ENCODE measurements around the gene UNKL. TPM values are rescaled to one million over a fixed set of nuclear protein-coding genes. Genes with fewer than 3 reads are reported as not detected.

Gene UNKL
- total RNA-seq, 1 experiment from 2014 or later: 32.0 TPM

- peak overlapping the region; percentile 53 for H3K18ac ChIP-seq (ENCODE audit: insufficient read length, low read depth, low read length)
- no peak overlapping the region for H3T11ph ChIP-seq (ENCODE audit: low read length)
- no peak overlapping the region for H2BK5ac ChIP-seq (ENCODE audit: insufficient read length, low read length)
- H3K4ac ChIP-seq (ENCODE audit: low read depth, low read length): no peak overlapping the region; the same call in 1 of the 2 replicates
- H3K79me1 ChIP-seq (ENCODE audit: insufficient read depth, low read depth, low read length, poor library complexity, severe bottlenecking): no peaks in the 10 kb centered on the region
- H4K5ac ChIP-seq (ENCODE audit: insufficient read length, low read depth, low read length): no peak overlapping the region
- Mint-ChIP-seq H3K9me3 (no peaks in the 10 kb centered on the region), H3K4me3 (peak overlapping the region; percentile 54 to 84; a peak in 4 of 5 replicates), H3K27me3 (ENCODE audit: low read depth) (peaks cover 33% of the 10 kb centered on the region), H3K27ac (peak overlapping the region in 2 of 3 experiments; percentile 44 to 95; a peak in 2 of 7 replicates), H3K36me3 (ENCODE audit: insufficient read depth in 1 of 3, low read depth in 3 of 3) (no peaks in the 10 kb centered on the region), H3K4me1 (peaks cover 12 to 22% of the 10 kb centered on the region in 2 experiments)
- H3K23ac ChIP-seq (ENCODE audit: insufficient read length, low read depth, low read length): no peak overlapping the region
- H4K20me1 ChIP-seq (ENCODE audit: control insufficient read depth, insufficient read depth, insufficient read length): no peaks in the 10 kb centered on the region
- H2AFZ ChIP-seq (ENCODE audit: low read length): no peak overlapping the region
- no peak overlapping the region; the same call in 1 of the 2 replicates for H2BK15ac ChIP-seq (ENCODE audit: low read depth, low read length)
- peak overlapping the region; percentile 7 for H4K91ac ChIP-seq (ENCODE audit: insufficient read length, low read depth, low read length)
- H2BK120ac ChIP-seq (ENCODE audit: low read depth, low read length, poor library complexity, severe bottlenecking): no peak overlapping the region
- TF ChIP-seq CTCF (conservative IDR thresholded peaks at IDR 0.05): no peak
- no peak overlapping the region for H3K9ac ChIP-seq (ENCODE audit: extremely low read depth, insufficient read length, low read length)
- H3K9me3 ChIP-seq (ENCODE audit: control insufficient read depth, low read depth, low read length): no peaks in the 10 kb centered on the region
- peak overlapping the region; percentile 73 for H3K4me2 ChIP-seq (ENCODE audit: insufficient read depth, insufficient read length, low read length)
- no peak overlapping the region for H2BK20ac ChIP-seq (ENCODE audit: low read depth, low read length, poor library complexity, severe bottlenecking)
- no peak for DNase-seq
- H3K79me2 ChIP-seq (ENCODE audit: insufficient read depth, low read length): no peaks in the 10 kb centered on the region
- H2AK5ac ChIP-seq (ENCODE audit: insufficient read length, low read length): no peak overlapping the region
- no peak overlapping the region for H3K56ac ChIP-seq (ENCODE audit: insufficient read length, low read depth, low read length)
- H2BK12ac ChIP-seq (ENCODE audit: insufficient read length, low read depth, low read length): peak overlapping the region; percentile 95
- no peak overlapping the region for H4K8ac ChIP-seq (replicated peaks; ENCODE audit: insufficient read length, low read depth, low read length)
- no peaks in the 10 kb centered on the region for H3K4me1 ChIP-seq (ENCODE audit: insufficient read depth, low read length)
- peaks cover 16% of the 10 kb centered on the region; the same call in 1 of the 2 replicates for H3K27me3 ChIP-seq (ENCODE audit: insufficient read depth, low read length)
- WGBS (ENCODE audit: extremely low coverage, insufficient read length, low lambda C conversion rate): no CpG with 5 or more reads among the region's 22 CpGs
- H3K27ac ChIP-seq (ENCODE audit: insufficient read length, low read depth, low read length): no peak overlapping the region
- peaks cover 20% of the 10 kb centered on the region for H3K23me2 ChIP-seq (ENCODE audit: insufficient read length, low read depth, low read length, poor library complexity, severe bottlenecking)
- H3K14ac ChIP-seq (ENCODE audit: insufficient read depth, low read length): peak overlapping the region; percentile 69
Measured at GRCh38 chr16:1330931-1331711, 83.4 kb downstream of the UNKL start.
